HEK293T (cell line): ENCODE measurements around the gene KLHL6.

Experiments used
- BHLHE40 ChIP-seq: fragments of 450-650 bp; IDR thresholded peaks from 2 replicates; pipeline ENCODE4 v1.6.1; 2016; ENCODE audit warnings: mild to moderate bottlenecking, moderate library complexity, borderline replicate concordance
- FOXA1 ChIP-seq: fragments of 450-650 bp; IDR thresholded peaks from 2 replicates; pipeline ENCODE4 v1.6.1; 2016; ENCODE audit warnings: mild to moderate bottlenecking
- SP1 ChIP-seq: fragments of 450-650 bp; IDR thresholded peaks from 2 replicates; pipeline ENCODE4 v1.6.1; 2017
- SUZ12 ChIP-seq: fragments of 450-650 bp; IDR thresholded peaks from 2 replicates; pipeline ENCODE4 v1.6.1; 2016; ENCODE audit warnings: mild to moderate bottlenecking

- no peak for TF ChIP-seq SP1
- TF ChIP-seq SUZ12 = no peak
- no peak for TF ChIP-seq BHLHE40
- TF ChIP-seq FOXA1 = no peak
These were observed 15.7 kb downstream of the KLHL6 start for GRCh38 chr3:183539811-183540210.
